HG03097 (cell line): ENCODE results near the gene TMEM119.
A peak's percentile ranks its signal among the peaks of the same experiment; 100 is the strongest.
"Not testable (repeated sequence)": the region's sequence is repeated elsewhere in the genome, so short reads cannot be mapped to it uniquely, and the experiment has no call there.

ENCODE experiments used
- ATAC-seq: cut with Tn5 transposase; IDR thresholded peaks from one replicate; pipeline ENCODE4 v1.9.1; 2021; ENCODE audit not compliant: unreplicated experiment, low FRiP score

The TMEM119 gene

DNA sequence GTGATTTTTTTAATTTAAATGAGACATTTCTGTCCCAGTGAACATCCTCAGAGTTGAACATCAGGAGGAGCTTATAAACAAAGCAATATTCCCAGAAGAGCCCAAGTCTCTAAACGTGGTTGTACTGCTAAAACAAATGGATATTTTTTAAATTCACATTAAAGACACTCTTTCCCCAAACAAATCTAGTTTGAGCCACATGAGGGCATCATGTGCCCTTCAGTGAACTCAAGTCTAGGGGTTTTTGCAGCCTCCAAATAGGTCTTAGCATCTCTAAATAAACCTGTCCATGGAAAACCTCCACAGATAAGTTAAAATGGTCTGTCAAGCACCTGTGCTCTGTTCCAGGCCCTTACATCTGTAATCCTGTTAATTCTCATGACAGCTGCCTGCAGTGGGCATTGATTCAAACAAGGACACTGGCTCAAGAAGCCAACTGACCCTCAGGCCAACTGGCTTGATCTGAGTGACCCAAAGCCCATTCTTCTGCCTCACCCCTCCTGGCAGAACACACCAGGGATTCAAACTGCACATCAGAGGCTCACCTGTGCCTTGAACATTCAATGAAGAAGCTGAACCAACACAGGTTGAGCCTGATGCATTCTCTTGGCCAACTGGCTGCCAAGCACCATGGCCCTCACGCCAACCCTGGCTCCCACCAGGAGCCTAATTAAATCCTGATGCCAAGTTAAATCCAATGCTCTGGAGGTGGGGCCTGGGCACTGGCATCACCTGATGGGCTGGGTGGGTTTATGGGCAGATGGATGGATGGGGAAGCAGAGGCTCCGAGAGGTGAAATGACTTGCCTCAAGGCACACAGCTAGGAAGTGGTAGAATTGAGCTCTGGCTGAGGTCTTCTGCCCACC lies 26.9 kb downstream of the TMEM119 start:
- ATAC-seq: no peak

DNA sequence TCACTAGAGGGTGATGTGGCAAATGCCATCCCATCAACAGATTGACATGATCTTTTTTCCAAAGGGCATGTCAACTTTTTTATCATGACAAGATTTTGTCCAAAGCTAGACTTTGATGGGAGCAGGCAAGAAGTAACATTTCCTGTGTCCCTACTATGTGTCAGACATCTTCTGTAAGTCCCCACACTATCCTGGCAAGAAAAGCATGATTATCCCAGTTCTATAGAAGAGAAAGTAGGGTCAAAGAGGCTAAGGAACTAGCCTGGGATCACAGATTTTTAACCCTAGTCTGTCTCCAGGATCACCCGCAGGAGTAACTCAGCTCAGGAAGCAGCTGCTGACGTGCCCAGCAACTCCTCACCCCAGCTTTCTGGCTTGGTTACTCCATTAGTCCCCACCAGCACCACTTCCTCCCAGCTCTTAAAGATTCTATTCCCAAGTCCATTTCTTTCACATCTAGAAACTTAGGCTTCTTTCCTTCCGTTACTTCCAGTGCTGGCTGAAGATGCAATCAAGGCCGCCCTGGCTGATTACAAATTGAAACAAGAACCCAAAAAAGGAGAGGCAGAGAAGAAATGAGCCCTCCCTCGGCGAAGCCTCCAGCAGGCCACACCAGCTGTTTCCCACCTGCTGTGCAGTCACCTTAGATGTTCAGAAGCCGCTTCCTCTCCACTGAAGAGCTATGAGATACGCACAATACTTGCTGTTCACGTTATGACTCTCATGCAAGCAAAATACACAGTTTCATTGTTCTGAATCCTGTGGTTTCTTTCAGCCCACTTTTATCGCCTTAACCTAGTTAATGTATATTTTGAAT lies 29.3 kb downstream of the TMEM119 start:
- peak; percentile 63 for ATAC-seq

GRCh38 chr12:108567406-108568337 lies 30.2 kb downstream of the TMEM119 start:
- ATAC-seq: no peak

DNA sequence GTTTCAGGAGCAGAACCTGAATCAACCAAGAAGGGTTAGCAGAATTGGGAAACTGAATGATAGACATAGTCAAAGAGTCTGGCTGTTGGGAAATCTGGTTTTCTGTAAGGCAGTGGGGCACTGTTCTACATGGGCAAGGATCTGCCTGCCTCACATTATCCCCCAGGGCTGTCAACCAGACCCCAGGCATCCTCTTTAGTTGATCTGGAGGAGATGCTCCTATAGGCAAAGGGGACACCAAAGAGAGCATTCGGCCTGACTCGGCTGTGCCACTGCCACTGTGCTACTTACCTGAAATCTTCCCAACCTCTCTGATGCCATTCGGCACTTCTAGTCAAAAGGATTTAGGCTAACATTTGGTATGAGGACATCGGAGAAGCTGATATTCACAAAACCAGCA lies 31.4 kb downstream of the TMEM119 start:
- no peak for ATAC-seq

- no peak for ATAC-seq
These were observed 31.9 kb downstream of the TMEM119 start for GRCh38 chr12:108565976-108566375.

DNA sequence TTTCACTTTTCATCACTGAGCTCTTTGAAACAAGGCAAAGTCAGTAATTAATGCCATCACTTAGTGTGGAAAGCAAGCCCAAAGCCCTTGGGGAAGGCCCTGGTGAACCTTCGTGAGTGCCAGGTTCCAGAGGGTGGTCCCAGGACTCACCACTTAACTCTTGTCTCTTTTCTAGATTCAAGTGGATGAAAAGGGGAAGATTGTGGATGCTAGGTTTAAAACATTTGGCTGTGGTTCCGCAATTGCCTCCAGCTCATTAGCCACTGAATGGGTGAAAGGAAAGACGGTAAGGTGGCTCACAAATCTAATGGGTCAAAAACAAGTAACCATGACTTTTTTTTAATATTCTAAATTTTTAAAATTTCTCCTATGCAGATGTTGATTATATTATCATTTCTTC lies 32.7 kb downstream of the TMEM119 start:
- ATAC-seq: no peak

- ATAC-seq: no peak
These were observed 33.2 kb downstream of the TMEM119 start for GRCh38 chr12:108564724-108565123.

DNA sequence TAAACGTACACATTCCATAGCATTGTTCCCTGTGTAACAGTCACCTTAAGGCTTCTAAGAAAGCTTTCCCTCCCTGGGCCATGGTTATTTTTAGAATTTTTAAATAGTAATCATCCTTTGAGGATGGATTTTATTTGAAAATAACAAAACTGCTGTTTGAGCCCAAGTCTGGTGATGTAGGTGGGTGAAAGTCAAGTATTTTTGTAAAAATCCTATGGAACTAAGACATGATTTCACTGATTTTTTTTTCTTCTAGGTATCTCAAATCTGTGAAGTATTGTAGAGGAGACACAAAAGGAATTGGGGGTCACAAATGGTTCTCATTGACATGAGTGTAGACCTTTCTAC lies 34.1 kb downstream of the TMEM119 start:
- no peak for ATAC-seq

DNA sequence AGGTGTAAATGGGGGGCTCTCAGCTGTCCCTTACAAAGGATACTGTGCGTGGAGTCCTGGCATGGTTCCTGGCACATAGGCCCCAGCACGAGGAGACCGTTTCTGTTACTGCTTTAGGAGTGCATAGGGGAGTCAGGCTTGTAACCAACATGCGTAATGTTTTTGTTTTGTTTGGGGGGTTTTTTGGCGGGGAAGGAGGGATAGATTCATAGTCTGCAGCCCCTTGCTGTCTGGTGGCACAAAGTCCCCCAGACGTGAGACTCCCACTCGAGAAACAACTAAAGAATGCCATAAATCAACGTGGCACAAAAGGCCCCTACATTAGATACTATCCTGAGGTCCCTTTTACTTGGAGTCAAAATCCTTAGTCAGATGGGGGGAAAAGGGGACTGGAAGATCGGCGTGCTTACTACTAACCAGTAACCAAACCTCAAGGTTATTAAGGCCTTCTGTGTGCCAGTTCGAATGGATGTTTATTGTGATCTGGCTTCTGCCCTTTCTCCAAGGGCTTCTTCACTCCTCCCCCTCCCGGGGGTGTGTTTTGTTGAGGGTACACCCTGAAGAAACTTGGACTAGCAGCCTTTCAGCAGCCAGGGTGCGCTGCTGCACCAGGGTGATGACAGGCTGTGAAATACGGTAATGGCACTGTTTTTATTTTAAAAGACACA lies 34.6 kb downstream of the TMEM119 start:
- ATAC-seq: no peak

DNA sequence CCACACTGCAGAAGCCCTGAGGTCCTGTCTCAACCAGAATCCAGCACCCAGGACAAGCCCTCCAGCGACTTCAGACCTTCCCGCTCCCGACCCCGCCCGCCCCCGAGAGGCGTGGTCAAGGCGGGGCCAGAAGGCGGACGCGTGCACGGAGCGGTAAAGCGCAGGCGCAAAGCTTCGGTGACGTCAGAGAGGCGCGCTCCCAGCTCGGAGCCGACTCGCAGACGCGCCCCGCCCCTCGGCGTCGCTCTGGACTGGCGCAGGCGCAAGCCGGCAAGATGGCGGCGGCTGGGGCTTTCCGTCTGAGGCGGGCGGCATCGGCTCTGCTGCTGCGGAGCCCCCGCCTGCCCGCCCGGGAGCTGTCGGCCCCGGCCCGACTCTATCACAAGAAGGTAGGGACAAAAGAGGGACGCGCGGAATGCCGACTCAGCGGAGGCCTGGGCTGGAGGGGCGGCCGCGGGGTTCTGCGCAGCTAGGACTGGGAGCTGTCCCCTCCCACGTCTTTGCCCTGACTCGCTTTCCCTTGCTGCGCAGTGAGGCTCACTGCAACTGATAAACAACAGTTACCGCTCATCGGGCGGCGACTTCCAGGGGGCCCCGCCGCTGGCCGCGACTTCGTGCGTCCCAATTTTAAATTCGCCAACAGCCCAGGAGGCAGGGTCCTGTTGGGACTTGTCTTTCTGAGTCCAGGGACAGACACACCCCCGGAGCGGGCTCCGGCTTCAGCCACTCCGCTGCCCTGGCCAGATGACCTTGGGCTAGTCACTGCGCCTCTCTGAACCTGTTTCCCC lies 35.3 kb downstream of the TMEM119 start, which contains the start of gene ISCU:
ISCU (plus strand) TSS at position 249 of the 788 bp plus-strand sequence; CDS start at position 276, 27 bp downstream.
- ATAC-seq: peak; percentile 52

GRCh38 chr12:108561852-108562347 lies 36.0 kb downstream of the TMEM119 start:
- ATAC-seq: no peak

DNA sequence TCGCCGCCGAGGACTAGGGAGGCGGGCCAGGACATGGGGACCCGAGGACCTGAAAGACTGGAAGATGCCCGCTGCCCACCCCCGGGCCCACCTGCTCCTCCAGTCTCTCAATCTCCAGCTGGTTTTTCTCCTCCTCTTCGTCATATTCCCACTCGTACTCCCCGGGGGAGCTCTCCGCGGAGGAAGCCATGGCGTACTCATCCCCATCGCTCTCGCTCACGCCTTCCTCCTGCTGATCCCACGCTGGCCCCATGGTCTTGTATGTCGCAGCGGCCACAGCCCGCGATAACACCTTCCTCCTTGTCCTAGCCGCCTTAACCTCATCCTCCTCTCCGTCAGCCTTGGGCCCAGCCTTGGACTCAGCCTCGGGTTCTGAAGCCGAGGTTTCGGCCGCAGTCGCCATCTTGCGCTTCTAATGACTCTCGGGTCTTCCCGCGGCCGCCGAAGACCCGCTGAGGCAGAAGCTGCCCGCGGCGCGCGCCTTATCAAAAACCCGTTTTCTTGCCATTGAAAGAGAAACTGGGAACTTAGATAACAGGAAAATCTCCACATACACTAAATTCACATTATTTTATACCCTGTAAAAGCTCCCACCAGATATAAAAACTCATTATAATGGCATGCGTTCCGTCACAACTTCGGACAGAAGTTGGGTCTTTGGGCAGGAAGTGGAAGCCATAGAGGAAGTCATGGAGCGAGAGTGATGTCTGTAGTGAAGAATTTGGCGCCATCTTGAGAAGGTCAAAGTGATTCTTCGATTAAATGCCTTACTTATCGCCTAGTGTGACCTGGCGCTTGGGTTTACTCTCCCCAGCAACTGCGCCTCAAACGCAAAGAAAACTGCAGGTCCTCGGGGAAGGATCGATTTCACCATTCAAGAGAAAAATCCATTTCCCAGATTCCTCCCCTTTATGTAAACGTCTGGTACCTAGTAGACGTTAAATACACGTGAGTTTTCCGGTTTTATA lies 36.8 kb downstream of the TMEM119 start, which contains the start of gene SART3:
SART3 (minus strand) TSS at position 422 of the 968 bp plus-strand sequence; CDS start at position 403, 19 bp downstream.
- peak; percentile 29 for ATAC-seq

DNA sequence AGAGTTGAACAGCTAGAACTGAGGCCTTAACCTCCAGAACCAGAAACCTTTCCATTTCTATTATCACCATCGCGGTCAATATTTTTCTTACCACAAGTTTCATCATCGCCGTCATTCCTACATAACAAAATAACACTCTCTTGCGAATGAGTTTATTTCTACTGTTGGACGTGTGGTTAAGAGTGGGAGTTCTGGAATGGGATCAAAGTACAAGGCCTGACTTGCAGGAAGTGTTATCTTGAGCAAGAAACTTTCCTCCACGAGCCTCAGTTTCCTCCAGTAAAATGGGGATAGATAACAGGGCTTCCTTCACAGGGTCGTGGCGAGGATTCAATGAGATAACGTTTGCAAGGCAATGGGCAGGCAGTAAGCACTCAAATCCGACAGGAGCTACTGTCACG lies 37.6 kb downstream of the TMEM119 start:
- ATAC-seq: no peak

- ATAC-seq: no peak
These were observed 38.1 kb downstream of the TMEM119 start for GRCh38 chr12:108559748-108560147.

GRCh38 chr12:108559007-108559655 lies 38.8 kb downstream of the TMEM119 start:
- ATAC-seq: no peak

- ATAC-seq: not testable (repeated sequence)
These were observed 42.5 kb downstream of the TMEM119 start for GRCh38 chr12:108555383-108555782.

DNA sequence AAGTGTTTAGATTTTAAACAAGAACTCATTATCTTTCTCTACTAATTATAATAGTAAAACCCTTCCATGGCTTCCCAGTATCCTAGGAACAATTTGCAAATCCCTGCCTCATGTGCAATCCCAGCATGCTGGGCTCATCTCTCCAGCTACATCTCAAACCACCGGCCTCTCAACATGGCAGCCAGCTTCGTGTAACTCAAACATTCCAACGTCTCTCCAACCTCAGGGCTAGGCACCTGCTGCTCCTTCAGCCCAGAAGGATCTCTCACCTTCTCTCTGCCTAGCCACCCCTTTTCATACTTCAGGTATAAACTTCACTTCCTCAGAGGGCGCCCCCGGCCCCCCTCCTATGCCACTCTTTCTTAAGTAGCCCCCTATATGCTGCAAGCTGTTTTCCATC lies 44.1 kb downstream of the TMEM119 start:
- no peak for ATAC-seq
